ENCODE data around the gene KRT31. TPM values are rescaled to one million over a fixed set of nuclear protein-coding genes. Genes with fewer than 3 reads are reported as not detected.
A peak's percentile ranks its signal among the peaks of the same experiment; 100 is the strongest.
"Not testable (repeated sequence)": the region's sequence is repeated elsewhere in the genome, so short reads cannot be mapped to it uniquely, and the experiment has no call there.

The KRT31 gene
- polyA plus RNA-seq, 1 donor, result not detected

DNA sequence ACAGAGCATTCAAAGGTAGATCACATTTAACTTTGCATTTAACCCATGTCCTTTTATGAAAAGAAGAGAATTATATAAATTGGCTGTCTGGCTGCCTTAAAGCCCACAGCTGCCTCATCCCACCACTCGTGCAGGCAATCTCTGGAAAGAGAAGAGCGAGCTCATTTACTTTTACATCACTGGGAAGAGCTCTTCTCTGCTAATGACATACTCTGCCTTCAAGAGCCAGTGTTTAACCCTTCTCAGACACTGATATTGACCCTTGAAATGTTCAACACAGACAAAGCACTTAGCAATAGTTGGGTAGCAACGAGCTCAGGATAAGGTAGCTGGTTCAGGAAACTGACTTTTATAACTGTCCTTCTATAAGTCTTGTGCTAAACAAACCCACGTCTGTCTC lies 36.6 kb upstream of the KRT31 start:
- Histone ChIP-seq H3K27me3 (ENCODE audit: control insufficient read depth, insufficient read depth, low read length) (peaks cover 16% of the 10 kb centered on the region), H3K27ac (ENCODE audit: low read length) (no peak overlapping the region), H3K9me3 (ENCODE audit: control insufficient read depth, low read depth, low read length) (no peaks in the 10 kb centered on the region), H3K4me1 (ENCODE audit: control insufficient read depth, insufficient read depth, low read length) (no peaks in the 10 kb centered on the region), H3K4me3 (ENCODE audit: low read length) (no peak overlapping the region), H3K36me3 (ENCODE audit: control insufficient read depth, insufficient read depth, low read length) (no peaks in the 10 kb centered on the region)
- no peak for DNase-seq
- WGBS (ENCODE audit: insufficient coverage, low lambda C conversion rate), result no CpG with 5 or more reads among the region's 4 CpGs

GRCh38 chr17:41433586-41433985 lies 36.2 kb upstream of the KRT31 start:
- Histone ChIP-seq H3K4me3 (ENCODE audit: low read length) (no peak overlapping the region), H3K9me3 (ENCODE audit: control insufficient read depth, low read depth, low read length) (no peaks in the 10 kb centered on the region), H3K36me3 (ENCODE audit: control insufficient read depth, insufficient read depth, low read length) (no peaks in the 10 kb centered on the region), H3K27me3 (ENCODE audit: control insufficient read depth, insufficient read depth, low read length) (peaks cover 16% of the 10 kb centered on the region), H3K27ac (ENCODE audit: low read length) (no peak overlapping the region), H3K4me1 (ENCODE audit: control insufficient read depth, insufficient read depth, low read length) (no peaks in the 10 kb centered on the region)
- 0% methylated on average over 1 of the region's 4 CpGs for WGBS (ENCODE audit: insufficient coverage, low lambda C conversion rate)
- DNase-seq, result no peak

DNA sequence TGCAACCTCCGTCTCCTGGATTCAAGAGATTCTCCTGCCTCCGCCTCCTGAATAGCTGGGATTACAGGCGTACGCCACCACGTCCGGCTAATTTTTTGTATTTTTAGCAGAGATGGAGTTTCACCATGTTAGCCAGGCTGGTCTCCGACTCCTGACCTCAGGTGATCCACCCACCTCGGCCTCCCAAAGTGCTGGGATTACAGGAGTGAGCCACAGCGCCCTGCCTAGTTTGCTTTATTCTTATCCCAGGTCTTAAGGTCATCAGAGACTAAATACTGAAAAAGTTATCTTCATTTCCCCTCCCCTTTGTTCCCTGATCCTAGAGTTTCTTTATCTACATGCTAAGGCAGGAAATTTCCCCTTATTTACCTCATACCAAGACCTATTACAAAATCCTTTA lies 33.0 kb upstream of the KRT31 start:
- not testable (repeated sequence) for H3K9me3 ChIP-seq (ENCODE audit: control insufficient read depth, low read depth, low read length); H3K27ac ChIP-seq (ENCODE audit: low read length); H3K4me3 ChIP-seq (ENCODE audit: low read length); DNase-seq; H3K4me1 ChIP-seq (ENCODE audit: control insufficient read depth, insufficient read depth, low read length); H3K36me3 ChIP-seq (ENCODE audit: control insufficient read depth, insufficient read depth, low read length)
- H3K27me3 ChIP-seq (ENCODE audit: control insufficient read depth, insufficient read depth, low read length), result peaks cover 12% of the 10 kb centered on the region
- WGBS (ENCODE audit: insufficient coverage, low lambda C conversion rate), result no CpG with 5 or more reads among the region's 9 CpGs

- no CpG with 5 or more reads among the region's 7 CpGs for WGBS (ENCODE audit: insufficient coverage, low lambda C conversion rate)
- H3K4me3 ChIP-seq (ENCODE audit: low read length), result no peak overlapping the region
- no peak for DNase-seq
- H3K27me3 ChIP-seq (ENCODE audit: control insufficient read depth, insufficient read depth, low read length), result peaks cover 12% of the 10 kb centered on the region
- H3K9me3 ChIP-seq (ENCODE audit: control insufficient read depth, low read depth, low read length), result no peaks in the 10 kb centered on the region
- H3K4me1 ChIP-seq (ENCODE audit: control insufficient read depth, insufficient read depth, low read length), result no peaks in the 10 kb centered on the region
- no peaks in the 10 kb centered on the region for H3K36me3 ChIP-seq (ENCODE audit: control insufficient read depth, insufficient read depth, low read length)
- H3K27ac ChIP-seq (ENCODE audit: low read length), result no peak overlapping the region
These were observed 32.3 kb upstream of the KRT31 start for GRCh38 chr17:41429667-41430066.

GRCh38 chr17:41428591-41429291 lies 31.3 kb upstream of the KRT31 start:
- no peak for DNase-seq
- 82% methylated on average over 2 of the region's 4 CpGs for WGBS (ENCODE audit: insufficient coverage, low lambda C conversion rate)
- Histone ChIP-seq H3K27me3 (ENCODE audit: control insufficient read depth, insufficient read depth, low read length) (peaks cover 18% of the 10 kb centered on the region), H3K27ac (ENCODE audit: low read length) (no peak overlapping the region), H3K4me3 (ENCODE audit: low read length) (no peak overlapping the region), H3K4me1 (ENCODE audit: control insufficient read depth, insufficient read depth, low read length) (no peaks in the 10 kb centered on the region), H3K9me3 (ENCODE audit: control insufficient read depth, low read depth, low read length) (no peaks in the 10 kb centered on the region), H3K36me3 (ENCODE audit: control insufficient read depth, insufficient read depth, low read length) (no peaks in the 10 kb centered on the region)

DNA sequence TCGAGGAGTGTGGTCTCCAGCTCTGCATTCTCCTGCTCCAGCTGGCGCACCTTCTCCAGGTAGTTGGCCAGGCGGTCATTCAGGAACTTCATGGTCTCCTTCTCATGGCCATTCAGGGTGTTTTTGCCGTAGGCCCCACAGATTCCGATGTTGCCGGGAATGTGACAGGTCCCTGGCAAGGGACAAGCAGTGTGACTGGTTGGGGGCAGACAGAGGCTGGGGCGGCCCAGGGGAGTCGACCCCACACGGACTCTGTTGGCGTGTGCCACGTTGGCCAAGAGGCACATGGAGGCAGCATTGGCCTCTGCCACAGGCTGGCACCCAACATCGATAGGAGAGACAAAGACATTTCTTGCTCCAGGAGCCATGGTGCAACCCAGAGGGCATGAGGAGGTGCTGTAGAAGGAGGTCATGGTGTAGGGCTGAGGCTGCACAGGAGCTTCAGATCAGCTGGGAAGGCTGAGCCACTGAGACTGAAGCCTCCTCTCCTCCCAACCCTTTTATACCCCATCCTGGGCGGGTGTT lies 26.8 kb upstream of the KRT31 start, which contains the start of gene KRT37:
TSS of gene KRT37 (minus strand) at position 475 of the 525 bp plus-strand sequence. CDS start at position 413, 62 bp downstream.
- Histone ChIP-seq H3K36me3 (ENCODE audit: control insufficient read depth, insufficient read depth, low read length) (no peaks in the 10 kb centered on the region), H3K9me3 (ENCODE audit: control insufficient read depth, low read depth, low read length) (no peaks in the 10 kb centered on the region), H3K27me3 (ENCODE audit: control insufficient read depth, insufficient read depth, low read length) (peaks cover 8% of the 10 kb centered on the region), H3K4me3 (ENCODE audit: low read length) (no peak within 1 kb of the TSS), H3K4me1 (ENCODE audit: control insufficient read depth, insufficient read depth, low read length) (no peaks in the 10 kb centered on the region), H3K27ac (ENCODE audit: low read length) (no peak within 1 kb of the TSS)
- no CpG with 5 or more reads among the region's 13 CpGs for WGBS (ENCODE audit: insufficient coverage, low lambda C conversion rate)
- no peak for DNase-seq

DNA sequence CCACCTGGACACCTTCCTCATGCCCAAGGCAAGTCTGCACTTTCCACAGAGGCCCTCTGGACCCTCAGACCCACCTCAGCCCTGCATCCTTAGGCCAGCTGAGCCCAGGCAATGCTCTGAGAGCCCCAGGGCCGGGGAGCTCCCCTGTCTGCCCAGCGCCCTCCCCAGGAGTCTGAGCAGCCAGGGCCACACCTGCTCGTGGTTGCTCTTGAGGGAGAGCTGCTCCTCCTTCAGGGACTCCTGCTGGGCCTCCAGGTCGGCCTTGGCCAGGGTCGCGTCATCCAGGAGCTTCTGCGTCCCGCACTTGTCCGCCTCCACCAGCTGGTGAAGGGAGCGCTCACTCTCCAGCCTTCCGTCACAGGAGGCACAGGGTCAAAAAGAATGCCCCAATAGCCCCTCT lies 25.2 kb upstream of the KRT31 start:
- H3K27ac ChIP-seq (ENCODE audit: low read length); H3K27me3 ChIP-seq (ENCODE audit: control insufficient read depth, insufficient read depth, low read length); DNase-seq; H3K9me3 ChIP-seq (ENCODE audit: control insufficient read depth, low read depth, low read length); H3K4me1 ChIP-seq (ENCODE audit: control insufficient read depth, insufficient read depth, low read length); H3K36me3 ChIP-seq (ENCODE audit: control insufficient read depth, insufficient read depth, low read length); H3K4me3 ChIP-seq (ENCODE audit: low read length): not testable (repeated sequence)
- no CpG with 5 or more reads among the region's 11 CpGs for WGBS (ENCODE audit: insufficient coverage, low lambda C conversion rate)

DNA sequence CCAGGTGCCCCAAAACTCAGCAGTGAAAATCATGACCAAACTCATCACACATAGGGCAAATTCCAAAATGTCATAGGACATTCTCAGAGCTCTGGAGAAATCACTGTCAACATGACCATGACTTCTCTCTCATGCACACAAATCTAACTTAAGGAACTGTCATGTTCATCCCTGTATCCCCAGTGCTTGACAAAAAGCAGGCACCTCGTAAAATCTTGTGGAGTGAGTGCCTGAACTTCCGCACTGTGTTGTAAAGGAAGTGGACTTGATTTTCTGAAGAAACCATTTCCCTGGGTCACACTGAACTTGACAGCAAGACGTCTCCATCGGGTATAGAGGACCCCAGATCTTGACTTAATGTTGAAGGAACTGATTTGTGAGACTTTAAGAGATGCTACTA lies 24.2 kb upstream of the KRT31 start:
- H3K27ac ChIP-seq (ENCODE audit: low read length), result no peak overlapping the region
- H3K36me3 ChIP-seq (ENCODE audit: control insufficient read depth, insufficient read depth, low read length), result no peaks in the 10 kb centered on the region
- H3K9me3 ChIP-seq (ENCODE audit: control insufficient read depth, low read depth, low read length), result no peaks in the 10 kb centered on the region
- no peak overlapping the region for H3K4me3 ChIP-seq (ENCODE audit: low read length)
- H3K4me1 ChIP-seq (ENCODE audit: control insufficient read depth, insufficient read depth, low read length), result no peaks in the 10 kb centered on the region
- peak in 1 of 2 donors; percentile 9 for DNase-seq
- H3K27me3 ChIP-seq (ENCODE audit: control insufficient read depth, insufficient read depth, low read length), result peaks cover 8% of the 10 kb centered on the region
- 60% methylated on average over 1 of the region's 4 CpGs for WGBS (ENCODE audit: insufficient coverage, low lambda C conversion rate)

DNA sequence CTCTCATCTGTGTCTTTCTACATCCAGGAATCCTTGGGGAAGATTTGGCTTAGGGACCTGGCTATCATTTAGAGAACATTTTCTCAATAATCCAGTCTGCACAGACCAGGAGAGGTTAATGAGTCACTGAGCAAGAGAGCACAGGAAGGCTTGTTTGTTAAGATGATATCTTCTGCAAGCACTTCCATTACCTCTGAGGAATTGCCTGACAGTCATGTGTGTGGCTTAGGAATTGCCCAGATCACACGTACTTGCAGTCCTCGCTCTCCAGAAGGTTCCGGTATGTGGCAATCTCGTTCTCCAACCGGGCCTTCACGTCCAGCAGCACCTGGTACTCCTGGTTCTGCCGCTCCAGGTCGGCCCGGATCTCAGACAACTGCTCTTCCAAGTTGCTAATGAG lies 23.7 kb upstream of the KRT31 start:
- WGBS (ENCODE audit: insufficient coverage, low lambda C conversion rate), result no CpG with 5 or more reads among the region's 9 CpGs
- Histone ChIP-seq H3K4me1 (ENCODE audit: control insufficient read depth, insufficient read depth, low read length) (no peaks in the 10 kb centered on the region), H3K4me3 (ENCODE audit: low read length) (no peak overlapping the region), H3K27me3 (ENCODE audit: control insufficient read depth, insufficient read depth, low read length) (peaks cover 8% of the 10 kb centered on the region), H3K9me3 (ENCODE audit: control insufficient read depth, low read depth, low read length) (no peaks in the 10 kb centered on the region), H3K27ac (ENCODE audit: low read length) (no peak overlapping the region), H3K36me3 (ENCODE audit: control insufficient read depth, insufficient read depth, low read length) (no peaks in the 10 kb centered on the region)
- DNase-seq, result peak; percentile 31 to 32

- WGBS (ENCODE audit: insufficient coverage, low lambda C conversion rate), result no CpG with 5 or more reads among the region's 4 CpGs
- Histone ChIP-seq H3K4me1 (ENCODE audit: control insufficient read depth, insufficient read depth, low read length) (no peaks in the 10 kb centered on the region), H3K27me3 (ENCODE audit: control insufficient read depth, insufficient read depth, low read length) (peaks cover 8% of the 10 kb centered on the region), H3K9me3 (ENCODE audit: control insufficient read depth, low read depth, low read length) (no peaks in the 10 kb centered on the region), H3K4me3 (ENCODE audit: low read length) (no peak overlapping the region), H3K27ac (ENCODE audit: low read length) (no peak overlapping the region), H3K36me3 (ENCODE audit: control insufficient read depth, insufficient read depth, low read length) (no peaks in the 10 kb centered on the region)
- no peak for DNase-seq
These were observed 22.7 kb upstream of the KRT31 start for GRCh38 chr17:41420134-41420533.

DNA sequence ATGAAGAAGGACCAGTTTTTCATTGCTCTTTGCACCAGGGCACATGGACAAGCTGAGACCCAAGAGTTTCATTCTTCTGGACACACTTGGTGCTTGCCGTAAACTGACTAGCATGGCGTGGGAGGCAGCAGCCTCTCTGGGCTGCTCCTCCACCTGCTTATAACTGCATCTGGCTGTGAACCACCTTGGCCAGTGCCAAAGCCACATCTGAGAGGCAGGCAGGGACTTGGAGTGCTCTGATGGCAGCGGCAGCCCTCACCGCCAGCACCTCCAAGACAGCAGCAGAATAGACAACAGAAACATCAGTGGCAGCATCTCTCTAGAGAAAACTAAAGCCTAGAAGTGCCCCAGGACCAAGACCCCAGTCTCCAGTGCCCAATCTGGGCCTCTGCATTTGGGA lies 22.3 kb upstream of the KRT31 start:
- Histone ChIP-seq H3K36me3 (ENCODE audit: control insufficient read depth, insufficient read depth, low read length) (no peaks in the 10 kb centered on the region), H3K4me3 (ENCODE audit: low read length) (no peak overlapping the region), H3K4me1 (ENCODE audit: control insufficient read depth, insufficient read depth, low read length) (no peaks in the 10 kb centered on the region), H3K27me3 (ENCODE audit: control insufficient read depth, insufficient read depth, low read length) (peaks cover 8% of the 10 kb centered on the region), H3K9me3 (ENCODE audit: control insufficient read depth, low read depth, low read length) (no peaks in the 10 kb centered on the region), H3K27ac (ENCODE audit: low read length) (no peak overlapping the region)
- WGBS (ENCODE audit: insufficient coverage, low lambda C conversion rate), result no CpG with 5 or more reads among the region's 4 CpGs
- no peak for DNase-seq

Data from large intestine (tissue), 3 donors.